Measurements from ENCODE around the gene ING3.
"Not testable (repeated sequence)": the region's sequence is repeated elsewhere in the genome, so short reads cannot be mapped to it uniquely, and the experiment has no call there.

DNA sequence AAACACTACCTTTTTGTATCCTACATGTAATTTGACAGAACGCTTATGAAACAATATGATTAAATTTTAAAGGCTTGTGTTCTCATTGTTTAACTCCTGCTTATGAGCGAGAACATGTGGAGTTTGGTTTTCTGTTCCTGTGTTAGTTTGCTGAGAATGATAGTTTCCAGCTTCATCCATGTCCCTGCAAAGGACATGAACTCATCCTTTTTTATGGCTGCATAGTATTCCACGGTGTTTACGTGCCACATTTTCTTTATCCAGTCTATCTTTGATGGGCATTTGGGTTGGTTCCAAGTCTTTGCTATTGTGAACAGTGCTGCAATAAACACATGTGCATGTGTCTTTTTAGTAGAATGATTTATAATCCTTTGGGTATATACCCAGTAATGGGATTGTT, 54.5 kb downstream of the ING3 start:
- TF ChIP-seq, protein P1, sequence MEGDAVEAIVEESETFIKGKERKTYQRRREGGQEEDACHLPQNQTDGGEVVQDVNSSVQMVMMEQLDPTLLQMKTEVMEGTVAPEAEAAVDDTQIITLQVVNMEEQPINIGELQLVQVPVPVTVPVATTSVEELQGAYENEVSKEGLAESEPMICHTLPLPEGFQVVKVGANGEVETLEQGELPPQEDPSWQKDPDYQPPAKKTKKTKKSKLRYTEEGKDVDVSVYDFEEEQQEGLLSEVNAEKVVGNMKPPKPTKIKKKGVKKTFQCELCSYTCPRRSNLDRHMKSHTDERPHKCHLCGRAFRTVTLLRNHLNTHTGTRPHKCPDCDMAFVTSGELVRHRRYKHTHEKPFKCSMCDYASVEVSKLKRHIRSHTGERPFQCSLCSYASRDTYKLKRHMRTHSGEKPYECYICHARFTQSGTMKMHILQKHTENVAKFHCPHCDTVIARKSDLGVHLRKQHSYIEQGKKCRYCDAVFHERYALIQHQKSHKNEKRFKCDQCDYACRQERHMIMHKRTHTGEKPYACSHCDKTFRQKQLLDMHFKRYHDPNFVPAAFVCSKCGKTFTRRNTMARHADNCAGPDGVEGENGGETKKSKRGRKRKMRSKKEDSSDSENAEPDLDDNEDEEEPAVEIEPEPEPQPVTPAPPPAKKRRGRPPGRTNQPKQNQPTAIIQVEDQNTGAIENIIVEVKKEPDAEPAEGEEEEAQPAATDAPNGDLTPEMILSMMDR (IDR thresholded peaks at IDR 0.05), result not testable (repeated sequence)
- not testable (repeated sequence) for TF ChIP-seq POLR2AphosphoS5 (IDR thresholded peaks at IDR 0.05; ENCODE audit: low read depth, low read length); TCF7L2 (IDR thresholded peaks at IDR 0.05; ENCODE audit: low read depth, low read length); SIN3A (IDR thresholded peaks at IDR 0.05; ENCODE audit: borderline replicate concordance, insufficient read depth, low read depth, low read length)
- TF ChIP-seq, protein P2, sequence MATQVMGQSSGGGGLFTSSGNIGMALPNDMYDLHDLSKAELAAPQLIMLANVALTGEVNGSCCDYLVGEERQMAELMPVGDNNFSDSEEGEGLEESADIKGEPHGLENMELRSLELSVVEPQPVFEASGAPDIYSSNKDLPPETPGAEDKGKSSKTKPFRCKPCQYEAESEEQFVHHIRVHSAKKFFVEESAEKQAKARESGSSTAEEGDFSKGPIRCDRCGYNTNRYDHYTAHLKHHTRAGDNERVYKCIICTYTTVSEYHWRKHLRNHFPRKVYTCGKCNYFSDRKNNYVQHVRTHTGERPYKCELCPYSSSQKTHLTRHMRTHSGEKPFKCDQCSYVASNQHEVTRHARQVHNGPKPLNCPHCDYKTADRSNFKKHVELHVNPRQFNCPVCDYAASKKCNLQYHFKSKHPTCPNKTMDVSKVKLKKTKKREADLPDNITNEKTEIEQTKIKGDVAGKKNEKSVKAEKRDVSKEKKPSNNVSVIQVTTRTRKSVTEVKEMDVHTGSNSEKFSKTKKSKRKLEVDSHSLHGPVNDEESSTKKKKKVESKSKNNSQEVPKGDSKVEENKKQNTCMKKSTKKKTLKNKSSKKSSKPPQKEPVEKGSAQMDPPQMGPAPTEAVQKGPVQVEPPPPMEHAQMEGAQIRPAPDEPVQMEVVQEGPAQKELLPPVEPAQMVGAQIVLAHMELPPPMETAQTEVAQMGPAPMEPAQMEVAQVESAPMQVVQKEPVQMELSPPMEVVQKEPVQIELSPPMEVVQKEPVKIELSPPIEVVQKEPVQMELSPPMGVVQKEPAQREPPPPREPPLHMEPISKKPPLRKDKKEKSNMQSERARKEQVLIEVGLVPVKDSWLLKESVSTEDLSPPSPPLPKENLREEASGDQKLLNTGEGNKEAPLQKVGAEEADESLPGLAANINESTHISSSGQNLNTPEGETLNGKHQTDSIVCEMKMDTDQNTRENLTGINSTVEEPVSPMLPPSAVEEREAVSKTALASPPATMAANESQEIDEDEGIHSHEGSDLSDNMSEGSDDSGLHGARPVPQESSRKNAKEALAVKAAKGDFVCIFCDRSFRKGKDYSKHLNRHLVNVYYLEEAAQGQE (IDR thresholded peaks at IDR 0.05; ENCODE audit: insufficient read depth in 1 of 2, low read depth in 2 of 2, low read length in 1 of 2), result not testable (repeated sequence)

Data from Panc1 (cell line).